ENCODE data around the gene SPOCK3.
"Not testable (repeated sequence)": the region's sequence is repeated elsewhere in the genome, so short reads cannot be mapped to it uniquely, and the experiment has no call there.

SPOCK3 gene

DNA sequence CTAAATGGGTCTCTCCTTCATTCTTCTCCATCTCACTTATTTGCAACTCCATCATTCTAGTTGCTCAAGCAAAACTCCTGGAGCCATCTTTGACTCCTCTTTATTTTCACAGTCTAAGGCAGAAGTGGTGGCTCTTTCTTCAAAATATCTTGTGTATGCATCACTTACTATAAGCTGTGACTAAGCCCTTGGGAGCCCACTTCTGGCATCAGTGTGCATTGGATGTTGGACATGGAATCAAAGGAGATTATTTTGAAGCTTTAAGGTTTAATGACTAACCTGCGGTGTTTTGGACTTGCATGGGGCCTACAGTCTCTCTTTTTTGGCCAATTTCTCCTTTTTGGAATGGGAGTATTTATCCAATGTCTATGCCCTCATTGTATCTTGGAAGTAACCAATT is 276.8 kb downstream of the SPOCK3 start:
- DNase-seq (ENCODE audit: low spot score) = no peak

DNA sequence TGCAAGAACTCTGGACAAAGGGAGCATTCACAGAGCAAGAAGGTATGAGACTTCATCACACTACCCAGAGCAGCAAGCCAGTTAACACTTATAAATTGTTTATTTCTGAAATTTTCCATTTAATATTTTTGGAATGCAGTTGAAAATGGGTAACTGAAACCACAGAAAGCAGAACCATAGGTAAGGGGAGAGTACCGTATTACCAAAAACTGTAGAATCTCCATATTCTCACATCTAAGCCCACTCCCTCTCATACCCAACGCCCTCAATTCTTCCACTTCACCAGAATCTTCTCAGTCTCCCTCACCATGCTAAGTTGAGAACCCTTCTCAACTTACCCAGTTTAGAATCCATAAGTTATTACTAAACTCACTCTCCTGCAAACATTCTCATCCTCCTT is 277.8 kb downstream of the SPOCK3 start:
- no peak for DNase-seq (ENCODE audit: low spot score)

DNA sequence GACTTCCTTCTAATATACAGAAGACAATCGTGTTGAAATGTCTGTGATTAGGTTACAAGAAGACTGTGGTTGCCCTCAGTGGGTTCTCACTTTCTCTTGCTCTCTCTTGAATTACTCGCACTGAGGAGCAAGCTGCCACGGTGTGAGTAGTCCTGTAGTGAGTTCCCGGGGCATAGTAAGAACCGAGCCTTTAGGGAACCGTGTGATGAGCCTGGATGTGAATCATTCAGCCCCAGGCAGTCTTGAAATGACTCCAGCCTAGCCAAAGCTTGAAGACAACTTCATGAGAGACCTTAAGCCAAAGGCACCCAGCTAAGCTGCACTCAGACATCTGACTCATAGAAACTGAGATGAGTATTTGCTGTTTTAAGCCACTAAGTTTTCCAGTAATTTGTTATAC is 292.7 kb downstream of the SPOCK3 start:
- DNase-seq (ENCODE audit: low spot score) = no peak

DNA sequence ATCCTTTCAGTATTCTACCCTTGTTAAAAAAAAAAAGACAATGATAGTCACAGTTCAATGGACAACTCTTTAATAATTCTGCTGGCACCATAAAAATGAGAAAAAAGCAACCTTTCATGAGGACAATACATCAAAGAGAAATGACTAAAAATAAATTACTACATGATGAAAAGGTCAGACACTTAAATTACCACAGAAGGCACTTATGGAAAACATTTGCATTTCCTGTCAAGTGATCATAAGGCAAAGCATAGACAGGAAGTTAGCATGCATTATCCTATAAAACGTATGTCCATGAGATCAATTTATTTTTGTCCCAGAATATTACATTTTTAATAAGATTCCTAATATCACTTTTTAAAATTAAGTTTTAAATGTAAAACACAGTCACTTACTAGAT is 303.8 kb downstream of the SPOCK3 start:
- DNase-seq (ENCODE audit: low spot score) = no peak

DNA sequence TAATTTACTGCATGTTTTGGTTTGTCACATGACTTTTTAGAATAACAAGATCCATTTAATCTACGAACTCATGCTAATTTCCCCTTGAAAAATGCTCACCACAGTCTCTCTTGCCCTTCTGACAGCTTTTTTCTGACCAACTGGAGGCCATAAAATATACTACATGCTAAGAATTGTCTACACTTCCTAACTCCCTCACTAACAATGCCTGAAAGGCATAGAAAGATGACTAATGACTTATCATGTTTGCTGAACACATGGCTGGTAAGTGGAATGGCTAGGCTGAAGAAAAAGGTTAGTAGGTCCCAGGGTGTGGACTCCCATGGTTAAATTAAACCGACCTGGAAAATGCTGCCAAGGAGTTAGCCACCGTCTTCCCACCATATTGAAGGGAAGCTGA is 309.9 kb downstream of the SPOCK3 start:
- no peak for DNase-seq (ENCODE audit: low spot score)

GRCh38 chr4:166913926-166914325 is 320.4 kb downstream of the SPOCK3 start:
- no peak for DNase-seq (ENCODE audit: low spot score)

GRCh38 chr4:166903408-166903807 is 330.9 kb downstream of the SPOCK3 start:
- no peak for DNase-seq (ENCODE audit: low spot score)

DNA sequence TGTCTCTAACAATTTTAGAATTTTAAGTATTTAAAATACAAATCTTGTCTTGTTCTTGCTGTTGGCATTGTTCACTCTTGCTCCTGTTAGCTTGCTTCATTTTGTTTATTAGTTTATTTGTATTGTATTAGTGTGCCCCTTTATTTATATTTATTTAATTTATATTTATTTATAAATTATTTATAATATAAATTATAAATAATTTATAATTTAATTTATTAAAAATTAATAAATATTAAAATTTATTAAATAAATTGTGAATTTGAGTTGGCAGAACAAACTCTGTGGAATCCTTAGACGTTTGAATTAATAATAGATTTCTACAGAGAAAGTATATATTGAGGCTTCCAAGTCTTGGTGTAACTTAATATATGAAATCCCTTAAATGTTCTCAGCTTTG is 331.4 kb downstream of the SPOCK3 start:
- DNase-seq (ENCODE audit: low spot score) = no peak

GRCh38 chr4:166896254-166896653 is 338.0 kb downstream of the SPOCK3 start:
- no peak for DNase-seq (ENCODE audit: low spot score)

GRCh38 chr4:166895771-166896170 is 338.5 kb downstream of the SPOCK3 start:
- no peak for DNase-seq (ENCODE audit: low spot score)

GRCh38 chr4:166887457-166887856 is 346.8 kb downstream of the SPOCK3 start:
- no peak for DNase-seq (ENCODE audit: low spot score)

GRCh38 chr4:166886718-166887117 is 347.6 kb downstream of the SPOCK3 start:
- DNase-seq (ENCODE audit: low spot score) = no peak

GRCh38 chr4:166882221-166882620 is 352.1 kb downstream of the SPOCK3 start:
- DNase-seq (ENCODE audit: low spot score) = no peak

DNA sequence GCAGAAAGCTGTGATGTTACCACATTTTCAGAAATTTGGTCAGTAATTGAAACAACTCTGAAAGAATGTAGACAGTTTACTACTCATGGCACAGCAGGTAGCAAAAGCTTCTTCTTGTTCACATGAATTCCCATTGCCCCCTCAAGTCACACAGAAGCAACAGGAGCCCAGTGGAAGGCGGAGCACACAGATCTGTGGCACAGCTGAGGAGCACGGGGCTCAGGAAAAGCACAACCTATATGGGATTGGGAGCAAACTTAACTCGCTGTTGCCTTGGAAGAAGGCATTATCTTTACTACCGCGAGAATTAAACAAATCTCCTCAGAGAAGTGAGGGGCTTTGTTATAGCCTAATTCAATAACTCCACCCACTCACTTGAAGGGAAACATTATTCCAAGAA is 358.5 kb downstream of the SPOCK3 start:
- no peak for DNase-seq (ENCODE audit: low spot score)

- no peak for DNase-seq (ENCODE audit: low spot score)
Measured at GRCh38 chr4:166862032-166862431, 372.3 kb downstream of the SPOCK3 start.

GRCh38 chr4:166850398-166850797 is 383.9 kb downstream of the SPOCK3 start:
- DNase-seq (ENCODE audit: low spot score) = not testable (repeated sequence)

- no peak for DNase-seq (ENCODE audit: low spot score)
Measured at GRCh38 chr4:166846939-166847338, 387.4 kb downstream of the SPOCK3 start.

- DNase-seq (ENCODE audit: low spot score) = no peak
Measured at GRCh38 chr4:166842795-166843261, 391.5 kb downstream of the SPOCK3 start.

DNA sequence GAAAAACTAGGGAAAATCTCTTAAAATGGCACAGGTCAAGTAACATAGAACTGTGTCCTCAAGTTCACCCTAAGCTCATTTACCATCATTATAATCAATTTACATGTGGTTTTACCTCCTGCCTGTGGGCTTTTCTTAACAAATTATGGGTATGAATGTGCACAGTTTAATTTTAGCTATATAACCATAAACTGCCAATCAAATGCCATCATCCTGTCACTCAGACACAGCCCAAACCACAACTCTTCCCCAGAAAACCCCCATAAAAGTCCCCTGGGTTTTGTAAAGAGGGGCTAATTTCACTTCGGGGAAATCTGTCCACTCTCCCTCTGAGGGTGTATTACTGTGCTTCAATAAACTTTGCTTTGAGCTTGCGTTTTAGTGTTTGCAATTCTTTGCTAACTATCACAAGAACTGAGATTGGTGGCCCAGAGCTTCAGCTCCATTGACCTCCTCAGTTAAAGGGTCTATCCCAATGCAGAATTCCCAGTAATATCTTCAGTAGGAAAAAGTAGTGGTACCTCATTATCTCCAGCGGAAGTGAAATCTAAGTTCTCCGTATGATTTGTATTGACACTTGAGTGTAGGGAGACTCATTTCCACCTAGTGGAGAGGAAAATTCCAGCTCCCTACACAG is 394.6 kb downstream of the SPOCK3 start:
- no peak for DNase-seq (ENCODE audit: low spot score)

DNA sequence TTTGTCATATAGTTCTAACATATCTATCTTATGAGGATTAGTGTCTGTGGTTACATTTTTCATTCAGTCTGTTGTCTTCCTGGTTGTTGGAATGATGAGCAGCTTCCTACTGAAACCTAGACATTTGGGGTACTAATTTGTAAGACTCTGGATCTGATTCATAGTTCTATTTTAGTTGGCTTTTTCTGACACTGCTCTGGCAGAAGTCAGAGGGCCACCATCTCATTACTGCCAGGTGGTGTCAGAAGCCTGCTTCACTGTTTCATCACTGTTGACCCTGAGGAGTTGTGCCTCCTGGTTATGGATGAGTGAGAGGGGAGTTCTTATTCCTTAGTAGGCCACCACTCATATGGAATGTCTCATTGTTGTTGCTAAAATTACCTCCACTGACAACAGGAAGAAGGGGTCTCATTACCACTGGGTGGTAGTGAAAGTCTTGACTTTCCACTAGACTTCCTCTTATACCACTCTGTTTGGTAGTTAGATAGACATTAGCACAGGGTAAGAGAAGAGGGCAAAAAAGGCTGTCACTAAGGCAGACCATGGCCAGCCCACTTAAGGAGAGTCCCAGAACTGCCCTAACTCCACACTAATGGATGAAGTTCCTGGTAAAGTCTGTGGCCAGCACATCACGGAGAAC is 395.2 kb downstream of the SPOCK3 start:
- DNase-seq (ENCODE audit: low spot score) = no peak

DNA sequence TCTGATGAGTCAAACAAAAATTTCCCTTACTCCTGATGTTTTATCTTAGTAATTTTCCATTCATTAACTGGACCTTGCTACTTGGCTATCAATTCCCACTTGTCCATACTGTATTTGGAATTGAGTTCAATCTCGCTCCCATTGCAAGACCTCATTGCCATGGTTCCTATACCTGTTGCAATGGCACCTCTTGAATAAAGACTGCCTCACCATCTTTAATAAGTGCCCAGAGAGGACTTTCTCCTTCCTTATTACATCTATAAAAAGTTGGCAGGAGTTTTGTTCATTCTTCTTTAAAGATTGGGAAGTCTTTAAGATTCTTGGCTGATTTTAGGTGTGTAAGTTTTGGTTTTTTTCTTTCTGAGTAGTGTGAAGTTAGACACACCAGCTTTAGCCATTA is 397.4 kb downstream of the SPOCK3 start:
- DNase-seq (ENCODE audit: low spot score) = no peak

DNA sequence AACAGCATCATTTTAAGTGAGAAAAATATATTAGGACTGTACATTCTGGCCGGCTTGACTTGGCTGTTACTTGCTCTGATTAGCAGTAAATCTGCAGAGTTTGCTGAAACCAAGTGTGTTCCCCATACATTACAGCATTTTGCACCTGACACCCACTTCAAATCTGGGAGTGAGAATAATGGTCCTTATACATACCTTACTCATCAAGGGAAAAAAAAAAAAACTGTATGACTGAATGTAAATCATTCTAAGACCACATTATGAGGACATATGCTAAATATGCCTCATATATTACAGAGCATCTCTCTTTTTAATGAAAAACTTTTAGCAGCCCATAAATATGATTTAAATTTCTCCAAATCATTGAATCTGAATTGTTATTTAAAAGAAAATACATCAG is 406.7 kb downstream of the SPOCK3 start:
- no peak for DNase-seq (ENCODE audit: low spot score)

- DNase-seq (ENCODE audit: low spot score) = no peak
Measured at GRCh38 chr4:166827167-166827566, 407.1 kb downstream of the SPOCK3 start.

- no peak for DNase-seq (ENCODE audit: low spot score)
Measured at GRCh38 chr4:166823848-166824247, 410.4 kb downstream of the SPOCK3 start.
